ENCODE results near the gene RASA3. TPM values are rescaled to one million over a fixed set of nuclear protein-coding genes. Genes with fewer than 3 reads are reported as not detected.

RASA3 gene
- total and polyA plus RNA-seq, 2 of the 8 experiments (the other 6 are each of a cell fraction or from before 2014, with no cell fraction given): 7.5 to 21.9 TPM

- no peak overlapping the region for H3K9ac ChIP-seq (replicated peaks in 1 of 4; ENCODE audit: extremely low read depth in 1 of 4, low read depth in 3 of 4, low read length in 3 of 4)
- H3K36me3 ChIP-seq (ENCODE audit: control insufficient read depth in 2 of 4, insufficient read depth in 4 of 4, low read length in 3 of 4): no peaks in the 10 kb centered on the region
- no peak overlapping the region for H2BK12ac ChIP-seq (ENCODE audit: low read depth, low read length)
- no peak overlapping the region for H3K56ac ChIP-seq (replicated peaks; ENCODE audit: insufficient read length, low read depth, low read length)
- no peaks in the 10 kb centered on the region for H3K9me3 ChIP-seq (ENCODE audit: insufficient read depth in 2 of 2, low read depth in 1 of 2, low read length in 1 of 2)
- no peak overlapping the region for H2BK15ac ChIP-seq (ENCODE audit: low read length)
- no peak overlapping the region for H3K18ac ChIP-seq (ENCODE audit: extremely low read depth, low read length)
- H2BK5ac ChIP-seq (ENCODE audit: low read depth, low read length): no peak overlapping the region
- H3K27ac ChIP-seq (ENCODE audit: low read depth, low read length): no peak overlapping the region
- H2AK5ac ChIP-seq (ENCODE audit: low read depth, low read length): no peak overlapping the region
- H3K79me1 ChIP-seq (ENCODE audit: low read depth, low read length): no peaks in the 10 kb centered on the region
- no peak overlapping the region for H3K23ac ChIP-seq (ENCODE audit: insufficient read length)
- no peak overlapping the region for H3K4me3 ChIP-seq (ENCODE audit: extremely low read depth in 1 of 4, insufficient read depth in 2 of 4, low read depth in 3 of 4, low read length in 4 of 4)
- FAIRE-seq: no peak
- H2BK20ac ChIP-seq (ENCODE audit: low read length): no peak overlapping the region
- H3K27me3 ChIP-seq (replicated peaks in 1 of 4; ENCODE audit: control insufficient read depth in 3 of 4, extremely low read depth in 1 of 4, insufficient read depth in 3 of 4, low read length in 3 of 4): no peaks in the 10 kb centered on the region
- H3K23me2 ChIP-seq (ENCODE audit: low read depth, low read length): no peaks in the 10 kb centered on the region
- peak; percentile 62 to 75 for TF ChIP-seq RAD21 (IDR thresholded peaks at IDR 0.05 in 1 of 2, conservative IDR thresholded peaks at IDR 0.05 in 1 of 2; ENCODE audit: low read depth in 2 of 2, low read length in 2 of 2)
- peak in 2 of 3 experiments; percentile 40 to 50; a peak in 3 of 4 replicates for TF ChIP-seq CTCF (IDR thresholded peaks at IDR 0.05; ENCODE audit: control extremely low read depth in 1 of 3, insufficient read depth in 1 of 3, low read depth in 1 of 3, low read length in 3 of 3)
- TF ChIP-seq GABPA (IDR thresholded peaks at IDR 0.05; ENCODE audit: borderline replicate concordance, insufficient read depth, low read length): no peak
- no peak for DNase-seq (ENCODE audit: low read depth in 1 of 2, low spot score in 2 of 2)
- no peak overlapping the region for H3K4me2 ChIP-seq (ENCODE audit: insufficient read depth in 1 of 2, low read depth in 2 of 2, low read length in 2 of 2)
- H4K20me1 ChIP-seq (replicated peaks in 1 of 2; ENCODE audit: control insufficient read depth in 1 of 2, insufficient read depth in 2 of 2, low read length in 2 of 2): no peaks in the 10 kb centered on the region
- peak overlapping the region; percentile 57 for H4K91ac ChIP-seq (replicated peaks; ENCODE audit: insufficient read length, low read length)
- H3K79me2 ChIP-seq (ENCODE audit: control insufficient read depth in 1 of 2, insufficient read depth in 2 of 2, low read length in 2 of 2): no peaks in the 10 kb centered on the region
- H4K8ac ChIP-seq (ENCODE audit: extremely low read depth, insufficient read depth, low read length): no peak overlapping the region
- no peak overlapping the region for H4K5ac ChIP-seq (ENCODE audit: insufficient read length, low read depth, low read length)
- peaks cover 0 to 2% (median 0%) of the 10 kb centered on the region in 4 experiments; a peak in 1 of 7 replicates for H3K4me1 ChIP-seq (replicated peaks in 1 of 4; ENCODE audit: control insufficient read depth in 3 of 4, insufficient read depth in 4 of 4, low read length in 3 of 4)
- no peak overlapping the region for H3K14ac ChIP-seq (ENCODE audit: insufficient read length)
- ChIA-PET POLR2A (ENCODE audit: partially characterized antibody) (no interaction called here), CTCF (ENCODE audit: partially characterized antibody) (interaction anchor here (0.7 to 2.7 kb wide), 5 partner anchors 12 to 300 kb away, joined by 3 to 8 read pairs (median 4); no protein-coding TSS in a partner anchor)
- H2BK120ac ChIP-seq (replicated peaks; ENCODE audit: low read depth, low read length): no peak overlapping the region
- no peak overlapping the region for H2AFZ ChIP-seq (ENCODE audit: low read length)
- H3K4ac ChIP-seq (replicated peaks; ENCODE audit: insufficient read length, low read depth, low read length): peak overlapping the region; percentile 44
- WGBS, 2 experiments (ENCODE audit: extremely low coverage in 1 of 2, insufficient coverage in 1 of 2, insufficient read length in 1 of 2, insufficient replicate concordance in 2 of 2, low coverage in 1 of 2, low lambda C conversion rate in 2 of 2, missing lambda C conversion rate in 1 of 2): 88% methylated on average over 26 of the region's 38 CpGs; no CpG with 5 or more reads in 1 of the 2 experiments
Observed at GRCh38 chr13:113929628-113930615, 202.5 kb downstream of the RASA3 start.
